Measurements from ENCODE around the gene GANC. TPM values are rescaled to one million over a fixed set of nuclear protein-coding genes. Genes with fewer than 3 reads are reported as not detected.

The GANC gene
- total and polyA plus RNA-seq, 9 of the 15 experiments (the other 6 are each of a cell fraction or from before 2014, with no cell fraction given) = 10.9 to 19.0 (median 14.5) TPM

GRCh38 chr15:42368096-42368495, 95.1 kb downstream of the GANC start:
- TF ChIP-seq ZNF707 (CRISPR knock-in tag; conservative IDR thresholded peaks at IDR 0.05) (no peak), ZNF551 (CRISPR knock-in tag; IDR thresholded peaks at IDR 0.05) (no peak), HEY1 (CRISPR knock-in tag; IDR thresholded peaks at IDR 0.05; ENCODE audit: borderline replicate concordance) (no peak), NFXL1 (CRISPR knock-in tag; IDR thresholded peaks at IDR 0.05) (no peak)
- intact Hi-C loops (cut with micrococcal nuclease) = no loop called here

GRCh38 chr15:42371096-42371495, 98.1 kb downstream of the GANC start:
- ChIA-PET POLR2A (no interaction called here), CTCF (ENCODE audit: low intra/inter-chr PET ratio) (no interaction called here)
- Histone ChIP-seq H3K27ac (ENCODE audit: extremely low read depth, low read depth, low read length) (no peak overlapping the region), H3K36me3 (ENCODE audit: control insufficient read depth, insufficient read depth, low read length) (no peaks in the 10 kb centered on the region), H3K79me2 (ENCODE audit: control insufficient read depth, insufficient read depth, low read length) (no peaks in the 10 kb centered on the region), H3K4me2 (ENCODE audit: insufficient read depth, low read length) (no peak overlapping the region), H3K9me1 (ENCODE audit: control insufficient read depth, insufficient read depth, low read length) (no peaks in the 10 kb centered on the region), H3K9ac (ENCODE audit: insufficient read depth in 1 of 2, low read depth in 2 of 2, low read length in 2 of 2) (no peak overlapping the region), H3K9me3 (replicated peaks; ENCODE audit: control insufficient read depth, insufficient read depth, low read depth, low read length) (no peaks in the 10 kb centered on the region), H2AFZ (ENCODE audit: low read depth, low read length) (peak overlapping the region; percentile 53), H3K4me1 (replicated peaks in 1 of 2; ENCODE audit: control insufficient read depth in 2 of 2, insufficient read depth in 2 of 2, low read length in 2 of 2) (no peaks in the 10 kb centered on the region), H3K4me3 (no peak overlapping the region), H3K27me3 (ENCODE audit: control insufficient read depth in 2 of 2, insufficient read depth in 2 of 2, low read length in 2 of 2) (no peaks in the 10 kb centered on the region; a peak in 1 of 5 replicates), H4K20me1 (replicated peaks; ENCODE audit: control insufficient read depth, insufficient read depth, low read length) (no peaks in the 10 kb centered on the region)
- ATAC-seq (peak; percentile 87), DNase-seq (ENCODE audit: extremely low read depth in 1 of 4, low spot score in 3 of 4) (peak; percentile 50 to 61 (median 55)), FAIRE-seq (peak; percentile 11)
- no TSS peak for BruUV-seq (replicated peaks)
- intact Hi-C loops (cut with micrococcal nuclease) (no loop called here), in situ Hi-C loops (cut with MboI) (no loop called here)
- 6% methylated on average over 2 of the region's 2 CpGs for WGBS (ENCODE audit: insufficient coverage, low coverage, missing lambda C conversion rate)
- TF ChIP-seq TRIM24 (IDR thresholded peaks at IDR 0.05) (peak in 1 of 2 experiments; percentile 38; a peak in 1 of 4 replicates), MAFK (IDR thresholded peaks at IDR 0.05; ENCODE audit: low read length) (peak; percentile 94), NFE2L1 (tag; IDR thresholded peaks at IDR 0.05; ENCODE audit: borderline replicate concordance, low read depth) (peak; percentile 94), DPF2 (IDR thresholded peaks at IDR 0.05) (0 out of 2 replicates have a peak, but pooled peaks have one; percentile 29), BACH1 (tag; IDR thresholded peaks at IDR 0.05) (peak; percentile 90), ARID3A (IDR thresholded peaks at IDR 0.05; ENCODE audit: borderline replicate concordance, low read depth, low read length) (0 out of 2 replicates have a peak, but pooled peaks have one; percentile 36), SMC3 (conservative IDR thresholded peaks at IDR 0.05; ENCODE audit: insufficient read depth, low read depth, low read length) (0 out of 2 replicates have a peak, but pooled peaks have one; percentile 14)

More at GRCh38 chr15:42368096-42368495, 95.1 kb downstream of the GANC start:
- no peaks in the 10 kb centered on the region for H3K9me3 ChIP-seq (replicated peaks; ENCODE audit: control insufficient read depth, insufficient read depth, low read depth, low read length)
- DNase-seq (ENCODE audit: extremely low read depth in 1 of 4, low spot score in 3 of 4) (no peak), FAIRE-seq (no peak), ATAC-seq (no peak)
- no peaks in the 10 kb centered on the region for H3K9me1 ChIP-seq (ENCODE audit: control insufficient read depth, insufficient read depth, low read length)
- no peak overlapping the region for H3K27ac ChIP-seq (ENCODE audit: extremely low read depth, low read depth, low read length)
- no peaks in the 10 kb centered on the region for H3K36me3 ChIP-seq (ENCODE audit: control insufficient read depth, insufficient read depth, low read length)
- H3K4me2 ChIP-seq (ENCODE audit: insufficient read depth, low read length) = no peak overlapping the region
- no peak overlapping the region for H3K4me3 ChIP-seq
- ChIA-PET POLR2A (interaction anchor here (2.5 kb wide), 1 partner anchor 9 kb away, joined by 9 read pairs; the partner anchor contains the start of gene CAPN3), CTCF (ENCODE audit: low intra/inter-chr PET ratio) (no interaction called here)
- H3K27me3 ChIP-seq (ENCODE audit: control insufficient read depth in 2 of 2, insufficient read depth in 2 of 2, low read length in 2 of 2) = no peaks in the 10 kb centered on the region; a peak in 1 of 5 replicates
- no peak overlapping the region for H2AFZ ChIP-seq (ENCODE audit: low read depth, low read length)
- BruUV-seq (replicated peaks) = no TSS peak
- H3K79me2 ChIP-seq (ENCODE audit: control insufficient read depth, insufficient read depth, low read length) = no peaks in the 10 kb centered on the region
- in situ Hi-C loops (cut with MboI) = no loop called here
- no peaks in the 10 kb centered on the region for H3K4me1 ChIP-seq (replicated peaks in 1 of 2; ENCODE audit: control insufficient read depth in 2 of 2, insufficient read depth in 2 of 2, low read length in 2 of 2)
- no peaks in the 10 kb centered on the region for H4K20me1 ChIP-seq (replicated peaks; ENCODE audit: control insufficient read depth, insufficient read depth, low read length)
- H3K9ac ChIP-seq (ENCODE audit: insufficient read depth in 1 of 2, low read depth in 2 of 2, low read length in 2 of 2) = no peak overlapping the region
- WGBS (ENCODE audit: insufficient coverage, low coverage, missing lambda C conversion rate) = 3% methylated on average over 3 of the region's 3 CpGs
